ENCODE data around the gene MED15.

GRCh38 chr22:20577045-20577444, 69.6 kb downstream of the MED15 start:
- TF ChIP-seq FOS (IDR thresholded peaks at IDR 0.05; ENCODE audit: low read depth, low read length) (no peak), POLR2A (IDR thresholded peaks at IDR 0.05; ENCODE audit: low read depth, low read length) (no peak), CTCF (conservative IDR thresholded peaks at IDR 0.05; ENCODE audit: low read depth, low read length) (no peak), RFX5 (IDR thresholded peaks at IDR 0.05; ENCODE audit: low read depth, low read length) (no peak), SMC3 (IDR thresholded peaks at IDR 0.05; ENCODE audit: low read depth, low read length) (no peak), RAD21 (IDR thresholded peaks at IDR 0.05; ENCODE audit: low read length) (no peak), CHD1 (IDR thresholded peaks at IDR 0.05; ENCODE audit: low read depth, low read length) (no peak), BHLHE40 (IDR thresholded peaks at IDR 0.05; ENCODE audit: low read depth, low read length) (no peak), NFE2L2 (IDR thresholded peaks at IDR 0.05; ENCODE audit: low read depth, low read length) (no peak), CEBPB (IDR thresholded peaks at IDR 0.05; ENCODE audit: low read depth, low read length) (no peak), USF2 (IDR thresholded peaks at IDR 0.05; ENCODE audit: low read depth, low read length) (no peak), RCOR1 (IDR thresholded peaks at IDR 0.05; ENCODE audit: insufficient replicate concordance, low read length) (no peak), MXI1 (IDR thresholded peaks at IDR 0.05; ENCODE audit: borderline replicate concordance, low read depth, low read length) (no peak)

Measured in IMR-90 (cell line).